ENCODE results near the gene IER2. TPM values are rescaled to one million over a fixed set of nuclear protein-coding genes. Genes with fewer than 3 reads are reported as not detected.
A peak's percentile ranks its signal among the peaks of the same experiment; 100 is the strongest.

IER2 gene
- total RNA-seq, 2 experiments from 2014 or later: 64.3 to 79.5 TPM

DNA sequence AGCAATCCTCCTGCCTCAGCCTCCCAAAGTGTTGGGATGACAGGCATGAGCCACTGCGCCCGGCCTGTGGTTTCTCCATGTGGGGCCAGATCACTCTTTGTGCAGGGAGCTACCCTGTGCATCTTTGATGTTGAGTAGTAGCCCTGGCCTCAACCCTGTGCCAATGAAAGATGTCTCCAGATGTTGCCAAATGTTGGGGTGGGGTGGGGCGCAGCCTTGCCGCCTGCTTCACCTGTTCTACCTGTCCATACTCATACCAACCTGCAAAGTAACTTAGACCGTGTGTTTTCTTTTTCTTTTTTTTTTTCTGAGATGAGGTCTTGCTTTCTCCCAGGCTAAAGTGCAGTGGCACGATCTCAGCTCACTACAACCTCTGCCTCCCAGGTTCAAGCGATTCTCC lies 20.9 kb downstream of the IER2 start:
- no peak for DNase-seq (ENCODE audit: low spot score)
- Histone ChIP-seq H2AFZ (ENCODE audit: low read length) (no peak overlapping the region), H3K4me2 (ENCODE audit: low read length) (no peak overlapping the region), H4K20me1 (ENCODE audit: insufficient read depth, low read length) (no peaks in the 10 kb centered on the region), H3K79me2 (ENCODE audit: insufficient read depth, low read depth, low read length) (peaks cover 6% of the 10 kb centered on the region; the same call in 1 of the 2 replicates), H3K9me3 (ENCODE audit: low read length) (no peaks in the 10 kb centered on the region), H3K27ac (ENCODE audit: low read depth, low read length, poor library complexity, severe bottlenecking) (no peak overlapping the region), H3K9me2 (ENCODE audit: insufficient read depth, low read length) (no peaks in the 10 kb centered on the region), H3K36me3 (ENCODE audit: insufficient read depth, low read length) (no peaks in the 10 kb centered on the region), H3K4me3 (ENCODE audit: low read depth, low read length, poor library complexity, severe bottlenecking) (no peak overlapping the region), H3K4me1 (ENCODE audit: insufficient read depth, low read length, poor library complexity, severe bottlenecking) (peaks cover 64% of the 10 kb centered on the region)
- ChIA-PET POLR2A (interaction anchor here (1.7 to 2.9 kb wide), 3 partner anchors 9 to 12 kb away, joined by 5 to 18 read pairs (median 7); no protein-coding TSS in a partner anchor), CTCF (ENCODE audit: unreplicated experiment) (no interaction called here)
- BruUV-seq (replicated peaks): no TSS peak
- no peak for TF ChIP-seq EZH2phosphoT487 (IDR thresholded peaks at IDR 0.05; ENCODE audit: borderline replicate concordance, low read depth, low read length)
- TF ChIP-seq, protein P1, sequence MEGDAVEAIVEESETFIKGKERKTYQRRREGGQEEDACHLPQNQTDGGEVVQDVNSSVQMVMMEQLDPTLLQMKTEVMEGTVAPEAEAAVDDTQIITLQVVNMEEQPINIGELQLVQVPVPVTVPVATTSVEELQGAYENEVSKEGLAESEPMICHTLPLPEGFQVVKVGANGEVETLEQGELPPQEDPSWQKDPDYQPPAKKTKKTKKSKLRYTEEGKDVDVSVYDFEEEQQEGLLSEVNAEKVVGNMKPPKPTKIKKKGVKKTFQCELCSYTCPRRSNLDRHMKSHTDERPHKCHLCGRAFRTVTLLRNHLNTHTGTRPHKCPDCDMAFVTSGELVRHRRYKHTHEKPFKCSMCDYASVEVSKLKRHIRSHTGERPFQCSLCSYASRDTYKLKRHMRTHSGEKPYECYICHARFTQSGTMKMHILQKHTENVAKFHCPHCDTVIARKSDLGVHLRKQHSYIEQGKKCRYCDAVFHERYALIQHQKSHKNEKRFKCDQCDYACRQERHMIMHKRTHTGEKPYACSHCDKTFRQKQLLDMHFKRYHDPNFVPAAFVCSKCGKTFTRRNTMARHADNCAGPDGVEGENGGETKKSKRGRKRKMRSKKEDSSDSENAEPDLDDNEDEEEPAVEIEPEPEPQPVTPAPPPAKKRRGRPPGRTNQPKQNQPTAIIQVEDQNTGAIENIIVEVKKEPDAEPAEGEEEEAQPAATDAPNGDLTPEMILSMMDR (conservative IDR thresholded peaks at IDR 0.05; ENCODE audit: low read length): no peak
- intact Hi-C loops (cut with micrococcal nuclease; ENCODE audit: unreplicated experiment): no loop called here

DNA sequence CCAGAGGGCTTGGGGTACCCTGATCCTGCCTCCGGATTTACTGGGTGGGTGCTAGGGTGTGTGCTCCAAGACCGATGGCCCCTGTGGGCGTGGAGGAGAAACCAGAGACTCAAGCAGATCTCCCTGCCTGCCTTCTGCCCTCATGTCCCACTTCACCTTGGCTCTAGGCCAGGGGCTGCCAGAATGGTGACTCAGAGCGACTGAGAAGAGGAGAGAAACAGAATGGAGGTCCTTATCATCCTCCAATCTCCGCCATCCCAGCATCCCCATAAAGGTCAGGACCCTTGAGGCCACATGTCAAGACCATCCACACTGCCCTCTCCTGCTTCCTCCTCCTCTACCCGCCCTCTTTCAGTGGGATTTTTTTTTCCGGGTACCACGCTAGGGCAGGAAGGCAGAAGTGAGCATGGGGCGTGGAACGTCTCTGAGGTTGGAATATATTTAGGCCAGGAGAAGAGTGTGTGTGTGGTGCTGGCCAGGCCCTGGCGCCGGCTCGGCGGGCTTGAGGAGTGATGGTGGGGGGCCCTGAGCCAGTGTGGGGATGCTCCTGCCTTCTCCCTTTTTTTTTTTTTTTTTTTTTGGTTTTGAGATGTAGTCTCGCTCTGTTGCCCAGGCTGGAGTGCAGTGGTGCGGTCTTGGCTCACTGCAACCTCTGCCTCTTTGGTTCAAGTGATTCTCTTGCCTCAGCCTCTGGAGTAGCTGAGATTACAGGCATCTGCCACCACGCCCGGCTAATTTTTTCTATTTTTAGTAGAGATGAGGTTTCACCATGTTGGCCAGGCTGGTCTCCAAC lies 22.3 kb downstream of the IER2 start:
- Histone ChIP-seq H4K20me1 (ENCODE audit: insufficient read depth, low read length) (no peaks in the 10 kb centered on the region), H3K4me3 (ENCODE audit: low read depth, low read length, poor library complexity, severe bottlenecking) (peak overlapping the region; percentile 15), H3K36me3 (ENCODE audit: insufficient read depth, low read length) (no peaks in the 10 kb centered on the region), H3K4me2 (ENCODE audit: low read length) (peak overlapping the region; percentile 39), H3K9me2 (ENCODE audit: insufficient read depth, low read length) (no peaks in the 10 kb centered on the region), H3K79me2 (ENCODE audit: insufficient read depth, low read depth, low read length) (peaks cover 6% of the 10 kb centered on the region; the same call in 1 of the 2 replicates), H3K9me3 (ENCODE audit: low read length) (no peaks in the 10 kb centered on the region), H2AFZ (ENCODE audit: low read length) (peak overlapping the region; percentile 3; the same call in 1 of the 2 replicates), H3K27ac (ENCODE audit: low read depth, low read length, poor library complexity, severe bottlenecking) (peak overlapping the region; percentile 2), H3K4me1 (ENCODE audit: insufficient read depth, low read length, poor library complexity, severe bottlenecking) (peaks cover 52% of the 10 kb centered on the region)
- intact Hi-C loops (cut with micrococcal nuclease; ENCODE audit: unreplicated experiment): no loop called here
- CTCF ChIA-PET (ENCODE audit: unreplicated experiment): no interaction called here
- no peak for DNase-seq (ENCODE audit: low spot score)
- BruUV-seq (replicated peaks): no TSS peak
- TF ChIP-seq, protein P1 (conservative IDR thresholded peaks at IDR 0.05; ENCODE audit: low read length): no peak
- TF ChIP-seq EZH2phosphoT487 (IDR thresholded peaks at IDR 0.05; ENCODE audit: borderline replicate concordance, low read depth, low read length): no peak
- POLR2A ChIA-PET: no interaction called here

DNA sequence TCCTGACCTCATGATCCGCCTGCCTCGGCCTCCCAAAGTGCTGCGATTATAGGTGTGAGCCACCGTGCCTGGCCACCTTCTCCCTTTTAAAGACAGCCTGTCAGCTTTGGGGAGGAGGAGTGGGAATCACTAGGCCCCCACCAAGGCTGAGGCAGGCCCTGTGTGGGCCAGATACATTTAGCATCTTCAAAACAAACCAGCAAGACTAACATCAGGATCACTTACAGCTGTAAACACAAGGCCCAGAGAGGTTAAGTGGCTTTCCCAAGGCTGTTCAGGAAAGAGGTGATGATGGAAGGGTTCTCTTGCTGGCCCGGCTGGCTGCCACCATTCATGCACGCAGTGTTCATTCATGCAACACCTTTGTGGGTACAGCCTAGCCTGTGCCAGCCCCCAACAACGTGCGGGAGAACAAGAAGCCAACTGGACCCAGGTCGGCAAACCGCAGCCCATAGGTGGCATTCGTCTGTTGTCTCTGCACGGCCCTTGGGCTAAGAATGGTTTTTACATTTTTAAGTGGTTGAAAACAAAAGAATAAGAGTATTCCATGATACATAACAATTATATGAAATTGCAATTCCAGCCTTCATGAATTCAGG lies 23.0 kb downstream of the IER2 start:
- Histone ChIP-seq H3K4me1 (ENCODE audit: insufficient read depth, low read length, poor library complexity, severe bottlenecking) (peaks cover 47% of the 10 kb centered on the region), H3K4me2 (ENCODE audit: low read length) (peak overlapping the region; percentile 39), H3K27ac (ENCODE audit: low read depth, low read length, poor library complexity, severe bottlenecking) (peak overlapping the region; percentile 10), H2AFZ (ENCODE audit: low read length) (peak overlapping the region; percentile 25; the same call in 1 of the 2 replicates), H3K36me3 (ENCODE audit: insufficient read depth, low read length) (no peaks in the 10 kb centered on the region), H3K9me3 (ENCODE audit: low read length) (no peaks in the 10 kb centered on the region), H3K79me2 (ENCODE audit: insufficient read depth, low read depth, low read length) (peaks cover 6% of the 10 kb centered on the region; the same call in 1 of the 2 replicates), H3K4me3 (ENCODE audit: low read depth, low read length, poor library complexity, severe bottlenecking) (no peak overlapping the region), H3K9me2 (ENCODE audit: insufficient read depth, low read length) (no peaks in the 10 kb centered on the region), H4K20me1 (ENCODE audit: insufficient read depth, low read length) (no peaks in the 10 kb centered on the region)
- POLR2A ChIA-PET: no interaction called here
- intact Hi-C loops (cut with micrococcal nuclease; ENCODE audit: unreplicated experiment): no loop called here
- TF ChIP-seq, protein P1 (conservative IDR thresholded peaks at IDR 0.05; ENCODE audit: low read length): no peak
- TF ChIP-seq EZH2phosphoT487 (IDR thresholded peaks at IDR 0.05; ENCODE audit: borderline replicate concordance, low read depth, low read length): no peak
- no TSS peak for BruUV-seq (replicated peaks)
- CTCF ChIA-PET (ENCODE audit: unreplicated experiment): no interaction called here
- DNase-seq (ENCODE audit: low spot score): no peak
